Panc1 (cell line): ENCODE data around the gene CENPB.

Source experiments
- POLR2AphosphoS5 ChIP-seq: IDR thresholded peaks from 2 replicates; pipeline ENCODE4 v1.6.1; 2012; ENCODE audit warnings: mild to moderate bottlenecking, low read depth, low read length, moderate library complexity
- TCF7L2 ChIP-seq: IDR thresholded peaks from 2 replicates; pipeline ENCODE4 v1.6.1; 2011; ENCODE audit warnings: mild to moderate bottlenecking, low read depth, low read length, inconsistent platforms
- TF ChIP-seq, protein P1 (sequence below): fragments of 450-650 bp; IDR thresholded peaks from 2 replicates; pipeline ENCODE4 v1.5.1; 2017; ENCODE audit warnings: mild to moderate bottlenecking

GRCh38 chr20:3825526-3825925 is 39.0 kb upstream of the CENPB start:
- TF ChIP-seq, protein P1, sequence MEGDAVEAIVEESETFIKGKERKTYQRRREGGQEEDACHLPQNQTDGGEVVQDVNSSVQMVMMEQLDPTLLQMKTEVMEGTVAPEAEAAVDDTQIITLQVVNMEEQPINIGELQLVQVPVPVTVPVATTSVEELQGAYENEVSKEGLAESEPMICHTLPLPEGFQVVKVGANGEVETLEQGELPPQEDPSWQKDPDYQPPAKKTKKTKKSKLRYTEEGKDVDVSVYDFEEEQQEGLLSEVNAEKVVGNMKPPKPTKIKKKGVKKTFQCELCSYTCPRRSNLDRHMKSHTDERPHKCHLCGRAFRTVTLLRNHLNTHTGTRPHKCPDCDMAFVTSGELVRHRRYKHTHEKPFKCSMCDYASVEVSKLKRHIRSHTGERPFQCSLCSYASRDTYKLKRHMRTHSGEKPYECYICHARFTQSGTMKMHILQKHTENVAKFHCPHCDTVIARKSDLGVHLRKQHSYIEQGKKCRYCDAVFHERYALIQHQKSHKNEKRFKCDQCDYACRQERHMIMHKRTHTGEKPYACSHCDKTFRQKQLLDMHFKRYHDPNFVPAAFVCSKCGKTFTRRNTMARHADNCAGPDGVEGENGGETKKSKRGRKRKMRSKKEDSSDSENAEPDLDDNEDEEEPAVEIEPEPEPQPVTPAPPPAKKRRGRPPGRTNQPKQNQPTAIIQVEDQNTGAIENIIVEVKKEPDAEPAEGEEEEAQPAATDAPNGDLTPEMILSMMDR, result no peak
- TF ChIP-seq POLR2AphosphoS5 (no peak), TCF7L2 (no peak)
